ENCODE results near the gene OSCP1. TPM values are rescaled to one million over a fixed set of nuclear protein-coding genes. Genes with fewer than 3 reads are reported as not detected.
"Not testable (repeated sequence)": the region's sequence is repeated elsewhere in the genome, so short reads cannot be mapped to it uniquely, and the experiment has no call there.

OSCP1 gene
- total and polyA plus RNA-seq, 4 donors = 16.9 to 31.4 (median 23.2) TPM

DNA sequence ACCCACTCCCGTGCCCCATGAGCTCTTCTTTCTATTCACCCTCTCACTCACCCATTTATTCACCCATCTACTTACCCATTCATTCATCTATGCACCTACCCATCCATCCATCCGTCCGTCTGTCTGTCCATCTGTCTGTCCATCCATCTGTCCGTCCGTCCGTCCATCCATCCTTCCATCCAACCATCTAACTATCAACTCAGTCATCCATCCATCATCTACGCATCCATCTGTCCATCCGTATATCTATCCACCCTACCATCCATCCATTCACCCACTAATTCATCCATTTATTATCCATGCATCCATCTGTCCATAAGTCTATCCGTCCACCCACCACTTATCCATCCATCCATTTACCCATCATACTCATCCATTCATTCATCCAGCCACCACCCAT is 43.3 kb upstream of the OSCP1 start:
- ATAC-seq (ENCODE audit: insufficient read depth, low FRiP score) (no peak), DNase-seq (no peak)
- no peak overlapping the region for H3K27ac ChIP-seq (ENCODE audit: low read depth in 1 of 2, low read length in 1 of 2)
- H3K4me3 ChIP-seq = no peak overlapping the region
- no peaks in the 10 kb centered on the region for H3K4me1 ChIP-seq (ENCODE audit: control insufficient read depth in 5 of 5, insufficient read depth in 5 of 5, low read length in 5 of 5)
- H3K36me3 ChIP-seq (ENCODE audit: control insufficient read depth in 4 of 4, insufficient read depth in 4 of 4, low read length in 4 of 4) = no peaks in the 10 kb centered on the region
- TF ChIP-seq, protein P1, sequence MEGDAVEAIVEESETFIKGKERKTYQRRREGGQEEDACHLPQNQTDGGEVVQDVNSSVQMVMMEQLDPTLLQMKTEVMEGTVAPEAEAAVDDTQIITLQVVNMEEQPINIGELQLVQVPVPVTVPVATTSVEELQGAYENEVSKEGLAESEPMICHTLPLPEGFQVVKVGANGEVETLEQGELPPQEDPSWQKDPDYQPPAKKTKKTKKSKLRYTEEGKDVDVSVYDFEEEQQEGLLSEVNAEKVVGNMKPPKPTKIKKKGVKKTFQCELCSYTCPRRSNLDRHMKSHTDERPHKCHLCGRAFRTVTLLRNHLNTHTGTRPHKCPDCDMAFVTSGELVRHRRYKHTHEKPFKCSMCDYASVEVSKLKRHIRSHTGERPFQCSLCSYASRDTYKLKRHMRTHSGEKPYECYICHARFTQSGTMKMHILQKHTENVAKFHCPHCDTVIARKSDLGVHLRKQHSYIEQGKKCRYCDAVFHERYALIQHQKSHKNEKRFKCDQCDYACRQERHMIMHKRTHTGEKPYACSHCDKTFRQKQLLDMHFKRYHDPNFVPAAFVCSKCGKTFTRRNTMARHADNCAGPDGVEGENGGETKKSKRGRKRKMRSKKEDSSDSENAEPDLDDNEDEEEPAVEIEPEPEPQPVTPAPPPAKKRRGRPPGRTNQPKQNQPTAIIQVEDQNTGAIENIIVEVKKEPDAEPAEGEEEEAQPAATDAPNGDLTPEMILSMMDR (IDR thresholded peaks at IDR 0.05; ENCODE audit: control extremely low read depth, extremely low read depth) = no peak
- 91 to 95% methylated on average over 9 of the region's 9 CpGs for WGBS, 2 donors
- peaks cover 0 to 12% (median 3%) of the 10 kb centered on the region in 3 donors for H3K27me3 ChIP-seq (ENCODE audit: control insufficient read depth in 3 of 3, insufficient read depth in 3 of 3, low read length in 2 of 3)
- no peaks in the 10 kb centered on the region for H3K9me3 ChIP-seq (ENCODE audit: control insufficient read depth in 4 of 4, insufficient read depth in 3 of 4, low read length in 3 of 4)
- no peak overlapping the region for H3K9ac ChIP-seq (ENCODE audit: insufficient read depth in 1 of 2, low read length in 2 of 2)

- ATAC-seq (ENCODE audit: insufficient read depth, low FRiP score) = no peak
- TF ChIP-seq, protein P1 (IDR thresholded peaks at IDR 0.05; ENCODE audit: control extremely low read depth, extremely low read depth) = no peak
- Histone ChIP-seq H3K4me1 (ENCODE audit: control insufficient read depth in 5 of 5, insufficient read depth in 5 of 5, low read length in 5 of 5) (peaks cover 0 to 2% (median 0%) of the 10 kb centered on the region in 5 donors), H3K4me3 (no peak overlapping the region), H3K9me3 (ENCODE audit: control insufficient read depth in 4 of 4, insufficient read depth in 3 of 4, low read length in 3 of 4) (no peaks in the 10 kb centered on the region), H3K36me3 (ENCODE audit: control insufficient read depth in 4 of 4, insufficient read depth in 4 of 4, low read length in 4 of 4) (no peaks in the 10 kb centered on the region), H3K27me3 (ENCODE audit: control insufficient read depth in 3 of 3, insufficient read depth in 3 of 3, low read length in 2 of 3) (peaks cover 0 to 7% (median 3%) of the 10 kb centered on the region in 3 donors), H3K27ac (ENCODE audit: low read depth in 1 of 2, low read length in 1 of 2) (no peak overlapping the region), H3K9ac (ENCODE audit: insufficient read depth in 1 of 2, low read length in 2 of 2) (no peak overlapping the region)
- no peak for DNase-seq
- WGBS, 2 donors = 18 to 41% methylated on average over 9 of the region's 9 CpGs
These were observed 42.2 kb upstream of the OSCP1 start for GRCh38 chr1:36492491-36492890.

GRCh38 chr1:36489258-36490051 is 39.2 kb upstream of the OSCP1 start:
- H3K27ac ChIP-seq (ENCODE audit: low read depth in 1 of 2, low read length in 1 of 2); H3K9ac ChIP-seq (ENCODE audit: insufficient read depth in 1 of 2, low read length in 2 of 2); H3K9me3 ChIP-seq (ENCODE audit: control insufficient read depth in 4 of 4, insufficient read depth in 3 of 4, low read length in 3 of 4); H3K27me3 ChIP-seq (ENCODE audit: control insufficient read depth in 3 of 3, insufficient read depth in 3 of 3, low read length in 2 of 3); H3K36me3 ChIP-seq (ENCODE audit: control insufficient read depth in 4 of 4, insufficient read depth in 4 of 4, low read length in 4 of 4); H3K4me3 ChIP-seq; DNase-seq; ATAC-seq (ENCODE audit: insufficient read depth, low FRiP score); H3K4me1 ChIP-seq (ENCODE audit: control insufficient read depth in 5 of 5, insufficient read depth in 5 of 5, low read length in 5 of 5): not testable (repeated sequence)
- WGBS, 2 donors = 54% methylated on average over 10 of the region's 10 CpGs

DNA sequence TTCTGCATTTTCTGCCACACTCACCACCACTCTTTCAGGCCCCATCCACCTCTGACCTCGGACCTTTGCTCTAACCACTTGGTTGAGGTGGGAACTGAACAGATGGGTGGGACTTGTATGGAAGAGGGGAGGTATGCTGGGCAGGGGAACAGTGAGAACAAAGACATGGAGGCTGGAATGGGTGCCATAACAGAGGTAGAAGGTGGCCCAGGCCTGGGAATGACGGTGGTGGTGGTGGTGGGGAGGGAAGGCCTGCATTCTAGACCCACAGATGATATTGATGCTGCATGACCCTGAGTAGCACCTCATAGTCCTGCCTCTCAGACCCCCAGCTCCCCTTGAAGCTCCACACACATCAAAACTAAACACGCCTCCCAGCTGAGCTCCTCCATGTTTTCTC is 37.7 kb upstream of the OSCP1 start:
- H3K4me1 ChIP-seq (ENCODE audit: control insufficient read depth in 5 of 5, insufficient read depth in 5 of 5, low read length in 5 of 5) = peaks cover 0 to 4% (median 2%) of the 10 kb centered on the region in 5 donors
- 87 to 88% methylated on average over 3 of the region's 3 CpGs for WGBS, 2 donors

DNA sequence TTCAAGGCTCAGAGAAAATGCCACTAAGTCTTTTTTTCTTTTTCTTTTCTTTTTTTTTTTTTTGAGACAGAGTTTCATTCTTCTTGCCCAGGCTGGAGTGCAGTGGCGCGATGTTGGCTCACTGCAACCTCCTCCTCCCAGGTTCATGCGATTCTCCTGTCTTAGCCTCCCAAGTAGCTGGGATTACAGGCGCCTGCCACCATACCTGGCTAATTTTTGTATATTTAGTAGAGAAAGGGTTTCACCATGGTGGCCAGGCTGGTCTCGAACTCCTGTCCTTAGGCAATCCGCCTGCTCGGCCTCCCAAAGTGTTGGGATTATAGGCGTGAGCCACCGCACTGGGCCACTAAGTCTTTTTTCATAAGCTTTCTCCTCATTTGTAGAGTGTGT is 37.1 kb upstream of the OSCP1 start:
- not testable (repeated sequence) for H3K4me1 ChIP-seq (ENCODE audit: control insufficient read depth in 5 of 5, insufficient read depth in 5 of 5, low read length in 5 of 5); H3K36me3 ChIP-seq (ENCODE audit: control insufficient read depth in 4 of 4, insufficient read depth in 4 of 4, low read length in 4 of 4); H3K9ac ChIP-seq (ENCODE audit: insufficient read depth in 1 of 2, low read length in 2 of 2); DNase-seq; H3K4me3 ChIP-seq; H3K9me3 ChIP-seq (ENCODE audit: control insufficient read depth in 4 of 4, insufficient read depth in 3 of 4, low read length in 3 of 4); ATAC-seq (ENCODE audit: insufficient read depth, low FRiP score); H3K27me3 ChIP-seq (ENCODE audit: control insufficient read depth in 3 of 3, insufficient read depth in 3 of 3, low read length in 2 of 3)
- 76 to 80% methylated on average over 9 of the region's 9 CpGs for whole genome bisulfite sequencing, 2 donors
- H3K27ac ChIP-seq (ENCODE audit: low read depth in 1 of 2, low read length in 1 of 2) = peak overlapping the region in 1 of 2 donors; percentile 78

More for the DNA sequence above, 37.7 kb upstream of the OSCP1 start:
- H3K9ac ChIP-seq (ENCODE audit: insufficient read depth in 1 of 2, low read length in 2 of 2) = no peak overlapping the region
- no peak overlapping the region for H3K4me3 ChIP-seq
- no peaks in the 10 kb centered on the region for H3K9me3 ChIP-seq (ENCODE audit: control insufficient read depth in 4 of 4, insufficient read depth in 3 of 4, low read length in 3 of 4)
- DNase-seq = no peak
- ATAC-seq (ENCODE audit: insufficient read depth, low FRiP score) = no peak
- H3K27ac ChIP-seq (ENCODE audit: low read depth in 1 of 2, low read length in 1 of 2) = peak overlapping the region in 1 of 2 donors; percentile 72
- H3K27me3 ChIP-seq (ENCODE audit: control insufficient read depth in 3 of 3, insufficient read depth in 3 of 3, low read length in 2 of 3) = no peaks in the 10 kb centered on the region
- TF ChIP-seq, protein P1 (IDR thresholded peaks at IDR 0.05; ENCODE audit: control extremely low read depth, extremely low read depth) = no peak
- no peaks in the 10 kb centered on the region for H3K36me3 ChIP-seq (ENCODE audit: control insufficient read depth in 4 of 4, insufficient read depth in 4 of 4, low read length in 4 of 4)
